HepG2 (cell line): Measurements from ENCODE around the gene TMEM258. TPM values are rescaled to one million over a fixed set of nuclear protein-coding genes. Genes with fewer than 3 reads are reported as not detected.

ENCODE experiments used
- CBX5 ChIP-seq: sonication (generic); formaldehyde crosslinking; IDR thresholded peaks from 2 replicates; pipeline ENCODE4 v1.4.0; 2020; ENCODE audit warnings: missing genetic modification reagents, borderline replicate concordance
- MAZ ChIP-seq, 2 experiments: sonication (generic) in 1 of 2; formaldehyde crosslinking in 1 of 2; IDR thresholded peaks; 2 replicates each; pipeline versions ENCODE4 v1.5.0 to v1.6.1; 2012 to 2020; ENCODE audit warnings: low read depth in 2 of 2, mild to moderate bottlenecking in 2 of 2, borderline replicate concordance in 1 of 2, improper control_type of control experiment in 1 of 2, low read length in 1 of 2, missing genetic modification reagents in 1 of 2, moderate library complexity in 1 of 2
- NFE2L1 ChIP-seq: sonication (generic); formaldehyde crosslinking; IDR thresholded peaks from 2 replicates; pipeline ENCODE4 v1.4.0; 2020; ENCODE audit warnings: missing genetic modification reagents, mild to moderate bottlenecking, borderline replicate concordance
- RAD21 ChIP-seq: fragments of 450-650 bp; formaldehyde crosslinking; IDR thresholded peaks from 2 replicates; pipeline ENCODE4 v1.5.0; 2020; ENCODE audit warnings: mild to moderate bottlenecking
- RFXANK ChIP-seq: IDR thresholded peaks from 2 replicates; pipeline ENCODE4 v1.6.1; 2016
- SETDB1 ChIP-seq: sonication (generic); formaldehyde crosslinking; IDR thresholded peaks from 2 replicates; pipeline ENCODE4 v1.5.1; 2020; ENCODE audit warnings: missing genetic modification reagents, mild to moderate bottlenecking, borderline replicate concordance
- STAG1 ChIP-seq: sonication (generic); formaldehyde crosslinking; IDR thresholded peaks from 2 replicates; pipeline ENCODE4 v1.4.0; 2020; ENCODE audit warnings: missing genetic modification reagents
- TBX2 ChIP-seq: sonication (generic); formaldehyde crosslinking; IDR thresholded peaks from 2 replicates; pipeline ENCODE4 v1.5.0; 2020; ENCODE audit warnings: missing genetic modification reagents, mild to moderate bottlenecking, borderline replicate concordance
- TGIF2 ChIP-seq: IDR thresholded peaks from 2 replicates; pipeline ENCODE4 v1.6.1; 2016; ENCODE audit warnings: control low read depth, missing compliant biosample characterization
- YY1 ChIP-seq: IDR thresholded peaks from 2 replicates; pipeline ENCODE4 v1.6.1; 2011; ENCODE audit warnings: low read length, low read depth, moderate library complexity, mild to moderate bottlenecking; ENCODE audit not compliant: insufficient read depth, insufficient replicate concordance
- ZNF468 ChIP-seq: sonication (generic); formaldehyde crosslinking; IDR thresholded peaks from 2 replicates; pipeline ENCODE4 v1.8.0; 2022; ENCODE audit warnings: mild to moderate bottlenecking, moderate library complexity, missing genetic modification reagents
- ZNF550 ChIP-seq: sonication (generic); formaldehyde crosslinking; IDR thresholded peaks from 2 replicates; pipeline ENCODE4 v1.4.0; 2020; ENCODE audit warnings: mild to moderate bottlenecking, missing genetic modification reagents, borderline replicate concordance
- ZNF598 ChIP-seq: sonication (generic); formaldehyde crosslinking; IDR thresholded peaks from 2 replicates; pipeline ENCODE4 v1.5.1; 2020; ENCODE audit warnings: mild to moderate bottlenecking, missing genetic modification reagents, borderline replicate concordance
- ZNF691 ChIP-seq: sonication (generic); formaldehyde crosslinking; IDR thresholded peaks from 2 replicates; pipeline ENCODE4 v1.4.0; 2020; ENCODE audit warnings: missing genetic modification reagents, low read depth, mild to moderate bottlenecking, borderline replicate concordance
- polyA plus RNA-seq, 8 experiments: library from polyadenylated mRNA; depleted of rRNA in 3 of 8; stranded (reverse) in 7 of 8; unstranded in 1 of 8; fragments of >200 nt; fragmentation: Illumina TruSeq in 4 of 8; extraction: Trizol in 4 of 8; gene quantifications; 2 replicates each; pipeline versions ENCODE4 v1.2.1 to v1.2.3, GENCODE V29; 2011 to 2016; ENCODE audit warnings: low read depth in 4 of 8, missing spikeins in 1 of 8, mixed read lengths in 1 of 8; ENCODE audit not compliant: insufficient read depth in 1 of 8
- total RNA-seq, 5 experiments: library from RNA; depleted of rRNA; stranded (reverse); fragments of >200 nt; fragmentation: Illumina TruSeq; extraction: Trizol; gene quantifications; 2 replicates each; pipeline ENCODE4 v1.2.3, GENCODE V29; 2016; ENCODE audit warnings: low read depth in 1 of 5
- TF ChIP-seq, protein P1 (sequence below): sonication (generic); formaldehyde crosslinking; IDR thresholded peaks from 2 replicates; pipeline ENCODE4 v1.5.1; 2020; ENCODE audit warnings: mild to moderate bottlenecking, moderate library complexity, missing genetic modification reagents
- TF ChIP-seq, protein P2 (sequence below), 2 experiments: sonication (generic) in 1 of 2; formaldehyde crosslinking in 1 of 2; IDR thresholded peaks; 2 replicates each; pipeline versions ENCODE4 v1.4.0 to v1.6.1; 2018 to 2020; ENCODE audit warnings: missing genetic modification reagents in 2 of 2, borderline replicate concordance in 1 of 2, low read depth in 1 of 2, mild to moderate bottlenecking in 1 of 2, missing biosample characterization in 1 of 2

The TMEM258 gene
- total and polyA plus RNA-seq, 2 of the 13 experiments (the other 11 are each of a cell fraction or from before 2014, with no cell fraction given): 175 to 424 TPM

GRCh38 chr11:61752117-61752924 lies 40.1 kb downstream of the TMEM258 start, which contains the start of gene MYRF (continued):
- TF ChIP-seq STAG1 (CRISPR knock-in tag) (peak; percentile 29; the same call in 1 of the 2 replicates), RAD21 (CRISPR knock-in tag) (peak; percentile 47; the same call in 1 of the 2 replicates), CBX5 (CRISPR knock-in tag) (no peak), ZNF550 (CRISPR knock-in tag) (no peak), RFXANK (CRISPR knock-in tag) (no peak), ZNF468 (0 out of 2 replicates have a peak, but pooled peaks have one; percentile 66), SETDB1 (CRISPR knock-in tag) (no peak), NFE2L1 (CRISPR knock-in tag) (no peak), TGIF2 (no peak), ZNF598 (CRISPR knock-in tag) (no peak), YY1 (peak; percentile 39), TBX2 (CRISPR knock-in tag) (no peak; the same call in 1 of the 2 replicates), ZNF691 (CRISPR knock-in tag) (0 out of 2 replicates have a peak, but pooled peaks have one; percentile 32), MAZ (IDR thresholded peaks at IDR 0.05; ENCODE audit: borderline replicate concordance, low read depth, low read length) (peak; percentile 12; the same call in 1 of the 2 replicates), MAZ (CRISPR knock-in tag; IDR thresholded peaks at IDR 0.05; ENCODE audit: low read depth) (peak; percentile 65)
- TF ChIP-seq, protein P1, sequence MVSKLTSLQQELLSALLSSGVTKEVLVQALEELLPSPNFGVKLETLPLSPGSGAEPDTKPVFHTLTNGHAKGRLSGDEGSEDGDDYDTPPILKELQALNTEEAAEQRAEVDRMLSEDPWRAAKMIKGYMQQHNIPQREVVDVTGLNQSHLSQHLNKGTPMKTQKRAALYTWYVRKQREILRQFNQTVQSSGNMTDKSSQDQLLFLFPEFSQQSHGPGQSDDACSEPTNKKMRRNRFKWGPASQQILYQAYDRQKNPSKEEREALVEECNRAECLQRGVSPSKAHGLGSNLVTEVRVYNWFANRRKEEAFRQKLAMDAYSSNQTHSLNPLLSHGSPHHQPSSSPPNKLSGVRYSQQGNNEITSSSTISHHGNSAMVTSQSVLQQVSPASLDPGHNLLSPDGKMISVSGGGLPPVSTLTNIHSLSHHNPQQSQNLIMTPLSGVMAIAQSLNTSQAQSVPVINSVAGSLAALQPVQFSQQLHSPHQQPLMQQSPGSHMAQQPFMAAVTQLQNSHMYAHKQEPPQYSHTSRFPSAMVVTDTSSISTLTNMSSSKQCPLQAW (CRISPR knock-in tag): 0 out of 2 replicates have a peak, but pooled peaks have one; percentile 40
- TF ChIP-seq, protein P2, sequence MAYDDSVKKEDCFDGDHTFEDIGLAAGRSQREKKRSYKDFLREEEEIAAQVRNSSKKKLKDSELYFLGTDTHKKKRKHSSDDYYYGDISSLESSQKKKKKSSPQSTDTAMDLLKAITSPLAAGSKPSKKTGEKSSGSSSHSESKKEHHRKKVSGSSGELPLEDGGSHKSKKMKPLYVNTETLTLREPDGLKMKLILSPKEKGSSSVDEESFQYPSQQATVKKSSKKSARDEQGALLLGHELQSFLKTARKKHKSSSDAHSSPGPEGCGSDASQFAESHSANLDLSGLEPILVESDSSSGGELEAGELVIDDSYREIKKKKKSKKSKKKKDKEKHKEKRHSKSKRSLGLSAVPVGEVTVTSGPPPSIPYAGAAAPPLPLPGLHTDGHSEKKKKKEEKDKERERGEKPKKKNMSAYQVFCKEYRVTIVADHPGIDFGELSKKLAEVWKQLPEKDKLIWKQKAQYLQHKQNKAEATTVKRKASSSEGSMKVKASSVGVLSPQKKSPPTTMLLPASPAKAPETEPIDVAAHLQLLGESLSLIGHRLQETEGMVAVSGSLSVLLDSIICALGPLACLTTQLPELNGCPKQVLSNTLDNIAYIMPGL (CRISPR knock-in tag; IDR thresholded peaks at IDR 0.05; ENCODE audit: borderline replicate concordance in 1 of 2, low read depth in 1 of 2): peak in 1 of 2 experiments; percentile 72; a peak in 3 of 4 replicates
